GM19035 (cell line): Measurements from ENCODE around the gene BCAS3.
A peak's percentile ranks its signal among the peaks of the same experiment; 100 is the strongest.

Source experiments
- ATAC-seq: cut with Tn5 transposase; IDR thresholded peaks from one replicate; pipeline ENCODE4 v1.9.1; 2021; ENCODE audit not compliant: unreplicated experiment

BCAS3 gene

DNA sequence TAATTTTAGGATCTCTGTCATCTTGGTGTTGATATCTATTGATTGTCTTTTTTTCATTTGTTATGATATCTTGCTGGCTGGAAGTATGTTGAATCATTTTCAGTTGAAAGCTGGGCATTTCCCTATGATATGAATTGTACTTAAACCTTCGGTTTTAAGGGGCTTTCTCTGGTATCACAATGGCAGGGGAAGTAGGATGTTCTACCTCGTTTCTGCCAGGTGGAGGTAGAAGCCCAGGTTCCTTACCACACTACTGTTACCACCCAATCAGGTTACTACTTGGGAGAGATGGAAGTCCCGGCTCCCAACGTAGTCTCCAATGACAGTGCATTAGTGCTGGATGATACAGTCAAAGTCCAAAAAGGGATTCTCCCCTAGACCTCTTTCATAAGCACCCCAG lies 440.3 kb downstream of the BCAS3 start:
- no peak for ATAC-seq

DNA sequence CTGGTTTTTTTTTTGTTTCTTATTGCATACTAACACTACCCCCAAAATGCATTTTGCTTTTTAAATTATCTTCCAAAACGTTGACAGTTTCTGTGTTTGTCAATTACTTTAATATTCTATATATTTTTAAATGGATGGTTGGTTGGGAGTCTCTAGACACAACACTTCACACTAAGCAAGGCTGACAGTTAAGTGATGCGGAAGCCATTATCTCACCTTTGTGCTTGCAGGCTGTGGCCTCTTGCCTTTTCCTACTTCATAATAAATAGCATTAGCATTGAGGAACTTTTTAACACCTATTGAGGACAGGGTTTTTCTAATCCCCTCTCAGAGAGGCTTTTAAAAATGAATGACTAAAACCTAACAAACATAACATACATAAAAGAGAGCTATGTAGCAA lies 441.2 kb downstream of the BCAS3 start:
- no peak for ATAC-seq

DNA sequence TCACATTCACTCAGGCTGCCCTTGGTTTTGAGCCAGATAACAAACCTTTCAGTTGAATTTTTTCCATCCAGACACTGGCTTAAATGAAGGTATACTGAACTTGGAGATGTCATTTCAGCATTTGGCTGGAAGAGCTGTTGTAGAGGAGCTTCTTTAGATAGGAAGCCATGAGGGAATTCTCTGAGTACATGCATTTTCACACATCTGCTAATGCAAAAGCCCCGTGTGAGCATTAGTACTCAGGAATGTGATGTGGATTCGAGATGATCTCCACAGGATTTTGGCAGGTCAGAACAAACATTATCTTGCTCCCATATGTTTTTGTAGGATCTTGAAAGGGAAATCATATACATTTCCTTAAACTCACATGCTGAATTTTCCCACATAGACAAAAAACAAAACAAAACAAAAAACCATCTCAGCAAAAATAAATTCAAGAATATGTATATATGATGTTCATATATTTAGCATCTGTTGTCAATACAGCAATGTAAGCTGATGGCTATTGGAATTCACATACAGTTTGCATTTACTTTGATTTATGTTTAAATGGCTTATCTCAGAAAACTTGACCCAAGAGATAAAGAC lies 444.8 kb downstream of the BCAS3 start:
- ATAC-seq = no peak

DNA sequence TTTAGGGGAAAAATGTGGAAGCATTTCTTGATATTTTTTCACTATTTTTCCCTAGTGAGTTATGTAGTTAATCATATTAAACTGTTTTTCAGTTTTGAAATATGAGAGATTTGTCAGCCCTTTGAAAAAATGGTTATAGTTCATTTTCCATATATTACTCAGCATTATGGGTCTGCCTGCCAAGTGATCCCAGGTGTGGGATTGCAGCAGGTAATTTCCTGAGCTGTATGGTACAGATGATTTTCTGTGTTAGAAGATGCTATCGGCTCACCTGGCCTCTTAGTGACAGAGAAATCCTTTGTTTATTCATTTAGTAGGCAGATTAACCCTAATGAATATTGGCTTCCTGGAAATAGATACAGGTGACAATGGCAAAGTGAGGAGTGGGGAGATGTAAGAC lies 446.9 kb downstream of the BCAS3 start:
- no peak for ATAC-seq

DNA sequence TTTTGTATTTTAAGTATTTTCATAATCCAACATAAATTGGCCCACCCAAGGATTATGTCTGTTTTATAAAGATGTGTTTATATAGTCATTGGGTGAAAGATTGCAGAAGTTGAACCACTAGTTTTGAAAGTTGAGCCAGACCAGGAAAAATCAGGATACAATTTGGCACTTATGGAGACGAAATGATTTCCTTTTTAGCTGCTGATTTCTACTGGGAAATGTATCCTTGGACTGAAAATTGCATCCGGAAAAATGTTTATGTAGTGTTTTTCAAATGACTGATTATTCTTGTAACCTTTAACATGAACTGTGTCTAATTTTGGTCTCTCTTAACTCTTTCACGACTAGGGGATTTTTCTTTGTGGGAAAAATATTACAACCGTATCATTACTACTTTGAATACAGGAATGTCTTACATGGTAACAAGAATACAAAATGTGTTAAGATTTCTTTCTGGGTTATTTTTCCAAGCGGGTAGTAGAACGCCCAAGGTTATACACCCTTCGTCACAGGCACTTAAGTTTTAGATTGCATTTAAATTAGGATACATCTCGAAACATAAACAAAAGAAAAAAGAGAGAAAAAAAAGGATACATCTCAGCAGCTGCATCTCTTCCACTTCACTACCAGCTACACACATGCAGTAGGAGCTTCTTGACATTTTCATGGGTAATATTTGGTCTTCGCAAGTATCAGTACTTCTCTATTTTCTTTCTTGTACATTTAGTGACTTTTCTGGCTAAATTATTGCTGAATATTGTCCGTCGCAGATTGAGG lies 449.0 kb downstream of the BCAS3 start:
- ATAC-seq = no peak

DNA sequence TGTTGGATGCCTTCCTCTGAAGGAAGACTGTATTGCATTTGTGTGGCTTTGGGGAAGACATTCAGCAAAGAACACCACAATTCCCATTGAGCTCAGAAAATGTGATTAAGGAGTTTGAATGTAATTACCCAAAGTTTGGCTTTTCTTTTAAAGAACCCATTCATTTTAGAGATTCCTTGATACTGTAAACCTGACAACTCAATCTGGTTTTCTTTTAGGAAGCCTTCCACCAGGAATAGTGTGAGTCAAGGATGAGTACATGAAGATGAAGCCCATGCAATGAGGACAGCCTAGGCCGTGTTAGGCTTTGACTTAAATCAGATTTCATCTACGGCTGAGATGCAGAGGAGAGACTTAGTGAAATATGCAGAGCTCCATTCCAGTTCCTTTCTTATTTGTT lies 450.3 kb downstream of the BCAS3 start:
- ATAC-seq = no peak

DNA sequence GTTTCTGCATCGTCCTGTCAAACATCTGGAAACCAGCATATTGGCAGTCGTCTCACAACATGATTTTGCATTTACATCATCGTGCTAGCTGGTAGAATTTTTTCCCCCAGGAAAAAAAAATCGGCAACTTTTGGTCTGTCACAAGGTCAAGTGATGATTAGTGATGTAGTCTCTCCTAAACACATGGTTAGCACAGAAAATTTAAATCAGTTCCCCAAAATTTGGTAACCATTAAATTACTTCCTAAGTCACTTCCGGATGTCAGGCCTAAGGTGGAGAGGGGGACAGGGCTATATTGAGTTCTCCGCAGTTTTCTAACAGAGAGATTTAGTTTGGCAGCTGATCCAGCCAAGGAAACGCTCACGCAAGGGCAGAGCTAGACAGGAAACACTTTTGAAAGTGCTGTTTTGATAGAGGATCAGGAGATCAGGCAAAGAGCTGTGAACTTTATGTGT lies 451.0 kb downstream of the BCAS3 start:
- ATAC-seq = no peak

DNA sequence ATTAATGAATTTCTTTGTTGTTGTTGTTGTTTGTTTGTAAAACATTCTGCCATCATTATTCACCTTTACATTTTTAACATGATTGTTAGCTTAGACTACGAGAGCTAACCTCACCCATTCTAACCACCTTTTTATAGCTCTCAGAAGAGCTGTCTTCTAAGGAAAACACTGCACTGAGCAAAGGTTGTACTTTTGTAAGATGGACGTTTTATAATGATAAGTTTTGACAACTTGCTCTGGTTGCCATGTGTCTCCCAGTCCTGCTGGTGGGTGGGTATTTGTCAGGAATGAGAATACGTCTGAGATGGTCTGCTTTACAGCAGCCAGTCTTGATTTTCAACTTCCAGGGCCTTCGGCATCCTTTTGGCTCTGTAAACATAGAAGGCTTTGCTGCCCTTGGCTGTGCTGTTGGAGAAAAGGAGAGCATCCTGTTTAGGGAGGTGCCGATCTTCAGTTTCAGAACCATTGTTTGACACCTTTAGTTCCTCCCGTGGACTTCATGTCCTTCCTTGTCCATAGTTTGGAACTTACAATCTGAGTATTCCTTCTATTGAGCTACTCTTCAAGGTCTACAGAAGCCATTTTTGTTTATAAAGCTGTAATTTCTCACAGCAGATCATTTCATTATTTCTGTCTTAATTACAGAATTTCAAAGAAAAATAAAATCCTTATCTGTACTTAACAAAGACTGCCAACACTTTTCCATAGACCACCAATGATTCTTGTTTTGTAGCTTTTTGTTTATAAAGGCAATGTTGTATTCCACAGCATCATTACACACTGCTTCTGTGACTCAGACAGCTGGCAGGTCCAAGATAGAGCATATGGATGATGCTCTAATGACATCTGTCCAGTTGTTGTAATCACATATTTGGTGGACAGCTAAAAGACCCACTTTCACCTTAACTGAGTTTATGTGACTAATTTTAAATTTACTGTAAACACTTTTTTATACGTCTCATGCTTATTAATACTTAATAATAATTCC lies 451.9 kb downstream of the BCAS3 start:
- ATAC-seq = no peak

DNA sequence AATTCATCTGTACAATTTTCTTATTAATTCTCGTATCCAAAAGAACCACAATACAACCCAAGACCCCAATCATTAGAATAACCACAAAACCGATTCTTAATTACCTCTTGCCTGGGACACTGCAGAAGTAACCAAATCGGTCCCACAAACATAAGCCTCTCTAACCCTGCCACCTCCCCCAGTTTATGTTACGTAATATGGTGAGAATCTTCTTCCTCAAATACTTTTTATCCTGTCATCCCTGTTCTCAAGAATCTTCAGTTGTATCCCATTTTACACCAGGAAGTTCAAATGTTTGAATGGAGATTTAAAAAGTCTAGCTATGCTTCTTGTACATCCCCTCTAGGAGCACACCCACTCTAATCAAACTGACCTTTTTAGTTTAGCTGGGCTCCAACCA lies 452.7 kb downstream of the BCAS3 start:
- no peak for ATAC-seq

DNA sequence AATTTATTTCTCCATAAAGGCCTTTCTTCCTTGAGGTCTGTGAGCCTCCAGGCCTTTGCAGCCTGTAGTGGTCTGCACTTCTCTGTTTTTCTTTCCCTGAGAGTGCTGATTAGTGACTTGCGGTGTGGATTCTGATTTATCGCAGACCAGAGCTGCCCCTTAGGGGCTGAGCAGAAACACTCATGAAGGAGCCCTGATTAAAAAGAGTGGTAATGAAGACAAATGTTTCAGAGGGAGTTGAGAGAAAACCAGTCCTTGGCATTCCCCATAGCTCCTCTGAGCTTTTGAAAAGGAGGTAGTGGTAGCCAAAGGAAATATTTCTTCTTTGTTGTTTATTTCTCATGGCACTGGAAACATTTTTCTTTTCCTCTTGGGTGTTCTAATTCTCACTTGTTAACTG lies 453.9 kb downstream of the BCAS3 start:
- ATAC-seq = no peak

DNA sequence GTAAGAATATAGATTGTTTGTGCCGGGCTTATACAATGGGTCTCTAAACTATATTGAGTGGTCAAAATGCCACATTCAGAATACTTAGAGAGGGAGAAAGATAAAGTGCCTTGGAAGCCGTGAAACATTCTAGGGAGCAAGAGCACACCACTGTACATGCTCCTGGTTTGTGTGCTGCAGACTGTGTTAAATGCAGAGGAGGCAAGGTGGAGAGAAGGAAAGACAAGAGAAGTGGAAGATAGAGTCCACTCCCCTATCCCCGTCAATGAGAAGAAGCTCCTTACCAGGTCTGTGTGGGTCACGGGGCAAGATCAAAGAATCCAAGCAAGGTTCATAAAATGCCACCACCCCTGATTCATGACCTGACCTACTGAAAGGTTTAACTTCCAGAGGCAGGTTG lies 454.9 kb downstream of the BCAS3 start:
- no peak for ATAC-seq

DNA sequence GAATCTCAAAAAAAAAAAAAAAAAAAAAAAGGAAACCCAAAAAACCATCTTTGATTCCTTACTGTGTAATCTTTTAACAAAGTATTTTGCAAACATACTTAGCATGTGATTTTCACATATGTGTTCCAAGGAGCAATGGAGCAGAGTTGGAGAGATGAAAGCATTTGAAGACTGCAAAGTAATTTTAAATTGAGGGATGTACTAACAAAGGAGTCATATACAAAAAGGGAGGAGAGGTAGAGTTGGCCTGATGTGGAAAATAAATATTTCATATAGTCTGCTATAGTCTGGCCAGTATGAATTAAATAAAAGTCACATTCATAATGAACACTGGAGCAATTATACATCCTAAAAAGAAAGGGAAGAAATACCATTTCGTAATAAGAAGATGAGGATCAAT lies 456.2 kb downstream of the BCAS3 start:
- ATAC-seq = no peak

DNA sequence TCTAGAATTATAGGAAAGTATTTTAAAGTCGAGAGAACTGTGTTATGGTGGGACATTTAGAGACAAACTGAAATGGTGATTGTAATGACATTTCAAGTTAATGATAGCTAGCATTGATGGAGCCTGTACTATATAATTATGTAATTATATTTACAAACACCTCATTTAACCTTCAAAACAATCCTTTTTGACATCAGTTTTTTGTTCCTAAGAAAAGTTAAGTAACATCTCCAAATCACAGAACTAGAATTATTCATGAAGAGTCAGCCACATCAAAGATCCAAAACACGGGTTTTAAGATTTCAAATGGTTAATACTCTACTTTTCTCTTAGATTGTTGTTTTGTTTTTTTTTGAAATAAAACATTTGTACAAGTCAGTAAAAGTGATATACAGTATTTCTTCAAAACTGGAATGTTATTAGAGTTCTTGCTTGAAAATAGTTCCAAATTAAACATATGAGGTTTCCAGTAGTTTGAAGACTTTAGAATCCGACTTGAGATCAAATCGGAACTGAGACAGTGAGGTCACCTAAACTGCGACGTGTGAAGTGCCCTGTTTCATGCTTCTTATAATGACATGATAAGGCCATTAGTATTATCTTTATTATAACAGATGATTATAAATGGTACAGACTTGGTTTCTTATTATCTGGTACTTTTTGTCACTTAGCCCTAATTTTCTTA lies 457.0 kb downstream of the BCAS3 start:
- no peak for ATAC-seq

DNA sequence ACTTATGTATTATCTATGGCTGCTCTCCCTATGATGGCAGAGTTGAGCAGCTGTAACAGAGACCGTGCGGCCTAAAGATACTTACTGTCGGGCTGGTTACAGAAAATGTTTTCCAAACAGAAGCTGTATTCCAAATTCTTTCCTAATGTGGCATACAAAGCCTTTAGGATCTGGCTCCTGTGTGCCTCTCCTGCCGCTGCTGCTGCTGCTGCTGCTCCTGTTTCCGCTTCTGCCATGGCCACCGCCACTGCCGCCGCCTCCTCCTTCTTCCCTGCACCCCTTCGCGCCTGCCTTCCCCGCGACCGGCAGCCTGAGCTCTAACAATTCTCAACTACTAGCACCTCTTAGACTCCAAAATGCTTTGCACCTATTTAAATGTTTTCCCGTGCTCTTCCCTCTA lies 458.1 kb downstream of the BCAS3 start:
- ATAC-seq = no peak

DNA sequence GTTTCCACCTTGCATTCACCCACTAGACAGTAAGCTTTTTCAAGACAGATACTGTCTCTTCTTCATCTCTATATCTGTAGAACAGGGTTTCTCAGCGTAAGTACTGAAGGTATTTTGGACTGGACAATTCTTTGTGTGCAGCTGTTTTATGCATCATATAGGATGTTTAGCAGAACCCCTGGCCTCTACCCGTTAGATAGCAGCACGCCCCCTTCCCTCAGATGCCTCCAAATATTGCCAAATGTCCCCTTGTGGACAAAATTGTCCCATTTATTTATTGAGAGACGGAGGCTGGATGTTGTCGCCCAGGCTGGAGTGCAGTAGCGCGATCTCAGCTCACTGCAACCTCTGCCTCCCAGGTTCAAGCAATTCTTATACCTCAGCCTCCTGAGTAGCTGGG lies 458.6 kb downstream of the BCAS3 start:
- no peak for ATAC-seq

DNA sequence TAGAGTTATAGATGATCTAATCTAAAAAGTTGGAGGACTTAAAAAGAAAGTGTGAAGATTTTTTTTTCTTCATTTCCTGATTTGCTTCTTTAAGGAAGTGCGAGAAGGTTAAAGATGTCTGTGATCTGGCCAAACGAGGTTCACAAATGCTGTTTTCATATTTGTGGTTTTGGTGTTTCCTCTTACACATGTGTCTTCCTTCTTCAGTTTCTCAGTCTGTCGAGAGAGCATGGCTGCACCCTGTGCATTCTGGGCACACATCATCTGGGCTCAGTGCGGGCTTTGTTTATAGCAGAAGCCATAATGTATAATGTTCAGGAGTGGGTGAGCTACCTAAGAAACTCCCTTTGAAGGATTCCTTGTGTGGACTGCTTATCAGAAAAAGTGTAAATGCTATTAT lies 461.6 kb downstream of the BCAS3 start:
- peak; percentile 89 for ATAC-seq

DNA sequence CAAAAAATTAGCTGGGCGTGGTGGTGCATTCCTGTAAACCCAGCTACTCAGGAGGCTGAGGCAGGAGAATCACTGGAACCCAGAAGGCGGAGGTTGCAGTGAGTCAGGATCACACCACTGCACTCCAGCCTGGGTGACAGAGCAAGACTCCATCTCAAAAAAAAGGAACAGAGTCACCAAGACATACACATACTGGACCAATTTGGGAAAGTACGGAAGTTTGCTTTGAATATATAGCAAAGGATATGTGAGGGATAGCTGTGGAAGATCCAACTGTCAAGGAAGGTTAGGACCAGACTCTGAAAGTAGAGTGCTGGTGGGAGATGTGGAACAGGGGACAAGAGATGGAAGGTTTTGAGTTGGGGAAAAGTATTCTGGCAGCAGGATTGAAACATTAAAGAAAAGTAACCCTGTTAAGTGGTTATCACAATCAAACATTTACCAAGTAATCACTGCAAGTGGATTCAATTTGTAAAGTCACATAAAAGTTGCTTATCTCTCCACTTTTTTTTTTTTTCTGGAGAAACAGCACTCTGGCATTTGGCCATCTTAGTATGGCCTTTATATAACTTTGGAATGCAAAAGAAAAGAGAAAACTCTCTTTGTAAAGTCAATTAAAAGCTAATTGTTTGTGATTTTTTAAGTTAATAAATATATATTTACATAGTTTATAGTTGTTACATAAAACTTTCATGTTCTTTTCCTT lies 462.6 kb downstream of the BCAS3 start:
- no peak for ATAC-seq

DNA sequence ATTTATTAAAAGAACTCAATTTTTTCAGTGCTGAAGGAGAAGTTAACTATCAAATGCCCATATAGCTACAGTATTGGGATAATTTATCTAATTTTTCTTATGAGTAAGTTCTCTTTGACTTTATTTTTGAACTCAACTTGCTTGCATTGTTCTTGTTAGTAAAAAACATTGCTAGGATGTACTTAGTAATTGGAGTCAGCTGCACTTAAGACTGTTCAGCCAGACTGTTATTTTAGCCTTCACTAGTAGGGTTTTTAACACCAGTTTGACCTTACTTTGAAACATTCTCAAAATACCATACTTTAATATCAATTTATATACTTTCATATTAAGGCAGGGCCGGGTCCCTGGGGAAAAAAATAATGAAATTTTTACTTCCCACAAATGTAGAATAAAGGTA lies 465.4 kb downstream of the BCAS3 start:
- ATAC-seq = no peak

DNA sequence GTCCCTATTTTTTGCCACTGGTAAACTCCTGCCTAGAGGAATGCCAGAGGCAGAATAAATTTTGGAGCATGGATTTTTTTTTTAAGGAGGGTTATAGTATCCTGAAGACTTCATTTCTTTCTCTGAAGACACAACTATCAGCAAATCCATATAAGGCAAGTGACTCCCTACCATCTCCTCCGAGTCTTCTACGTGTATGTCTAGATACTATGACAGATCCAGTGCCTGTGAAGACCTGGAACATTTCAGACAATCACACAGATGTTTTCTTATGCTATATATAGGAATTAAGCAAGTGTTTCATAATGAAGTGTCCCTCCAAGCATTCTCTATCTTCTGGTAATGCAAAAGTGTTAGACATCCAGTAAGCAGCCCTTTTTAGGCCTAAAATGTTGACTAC lies 466.5 kb downstream of the BCAS3 start:
- ATAC-seq = no peak
